HUDEP-2 (cell line): ENCODE results near the gene AMHR2.
"Not testable (repeated sequence)": the region's sequence is repeated elsewhere in the genome, so short reads cannot be mapped to it uniquely, and the experiment has no call there.

Experiments
- DNase-seq, 76 experiments: peaks; one replicate each; lab custom pipeline; 2025; ENCODE audit not compliant: unreplicated experiment in 76 of 76; lab: John Stamatoyannopoulos, UW

AMHR2 gene

DNA sequence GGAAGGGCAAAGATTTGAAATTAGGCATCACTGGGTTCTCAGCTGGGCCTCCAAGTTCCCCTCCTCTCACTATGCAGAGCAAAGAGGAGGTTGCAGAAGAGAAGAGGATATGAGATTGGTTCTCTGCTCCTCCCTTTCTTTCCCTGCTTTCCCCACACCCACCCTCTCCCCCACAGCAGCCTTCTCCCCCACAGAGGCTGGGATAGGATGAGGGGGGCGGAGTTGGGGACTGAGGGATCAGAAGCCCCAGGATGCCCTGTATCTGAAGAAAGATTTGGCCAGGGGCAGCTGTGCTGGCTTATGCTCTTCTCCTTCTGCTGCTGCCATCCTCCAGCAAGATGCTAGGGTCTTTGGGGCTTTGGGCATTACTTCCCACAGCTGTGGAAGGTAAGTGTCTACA, at the start of gene AMHR2:
TSS of gene AMHR2 (plus strand) at position 259 of the 400 bp plus-strand sequence. CDS start at position 339, 80 bp downstream.
- no peak for DNase-seq

GRCh38 chr12:53374277-53374676, 49.4 kb upstream of the AMHR2 start:
- DNase-seq = not testable (repeated sequence)

- DNase-seq = no peak
Observed at GRCh38 chr12:53376747-53377146, 46.9 kb upstream of the AMHR2 start.

DNA sequence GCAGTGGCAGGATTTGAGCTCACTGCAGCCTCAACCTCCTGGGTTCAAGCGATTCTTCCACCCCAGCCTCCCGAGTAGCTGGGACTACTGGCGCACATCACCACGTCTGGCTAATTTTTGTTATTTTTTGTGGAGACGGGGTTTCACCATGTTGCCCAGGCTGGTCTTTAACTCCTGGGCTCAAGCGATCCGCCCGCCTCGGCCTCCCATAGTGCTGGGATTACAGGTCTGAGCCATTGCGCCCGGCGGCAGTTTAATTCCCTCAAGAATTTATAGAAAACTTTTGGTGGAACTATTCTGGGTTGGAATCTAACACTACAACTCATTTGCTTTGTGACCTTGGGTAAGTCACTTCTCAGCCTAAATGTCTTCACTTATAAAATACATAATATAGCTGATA, 45.4 kb upstream of the AMHR2 start:
- no peak for DNase-seq

- peak in 2 of 76 experiments; percentile 24 to 45 for DNase-seq
Observed at GRCh38 chr12:53378724-53379388, 44.8 kb upstream of the AMHR2 start.

DNA sequence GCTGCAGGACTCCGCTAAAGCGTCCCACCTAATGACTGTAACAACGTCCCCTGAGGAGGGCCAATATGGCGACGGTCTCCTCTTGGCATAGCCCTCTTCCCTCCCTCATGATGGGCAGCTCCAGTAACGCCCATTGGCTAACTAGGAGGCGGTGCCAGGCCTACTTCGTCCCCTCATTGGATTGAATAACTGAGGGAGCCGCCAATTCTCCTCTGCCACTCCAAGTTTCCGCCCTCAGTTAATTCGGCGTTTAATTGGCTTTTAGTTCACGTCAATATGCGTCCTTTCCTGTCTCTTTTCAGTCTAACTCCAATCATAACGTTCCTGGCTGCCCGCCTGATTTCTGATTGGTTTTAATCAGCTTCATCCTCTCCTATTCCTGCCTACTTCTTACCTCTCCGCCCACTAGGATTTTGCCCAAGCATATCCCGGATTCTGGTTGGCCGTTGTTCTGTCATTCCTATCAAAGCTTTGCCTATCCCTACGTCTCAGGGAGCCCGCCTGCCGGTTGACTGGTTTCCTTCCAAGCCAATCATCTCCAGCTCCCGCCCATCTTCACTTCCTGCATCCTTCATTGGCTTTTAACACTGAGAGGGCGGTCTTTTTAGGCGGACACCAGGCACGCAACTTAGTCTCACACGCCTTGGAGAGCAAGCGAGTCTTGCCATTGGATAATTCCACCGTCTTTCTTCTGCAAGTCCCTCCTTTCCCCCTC, 44.1 kb upstream of the AMHR2 start:
- peak in 75 of 76 experiments; percentile 81 to 100 (median 100) for DNase-seq

DNA sequence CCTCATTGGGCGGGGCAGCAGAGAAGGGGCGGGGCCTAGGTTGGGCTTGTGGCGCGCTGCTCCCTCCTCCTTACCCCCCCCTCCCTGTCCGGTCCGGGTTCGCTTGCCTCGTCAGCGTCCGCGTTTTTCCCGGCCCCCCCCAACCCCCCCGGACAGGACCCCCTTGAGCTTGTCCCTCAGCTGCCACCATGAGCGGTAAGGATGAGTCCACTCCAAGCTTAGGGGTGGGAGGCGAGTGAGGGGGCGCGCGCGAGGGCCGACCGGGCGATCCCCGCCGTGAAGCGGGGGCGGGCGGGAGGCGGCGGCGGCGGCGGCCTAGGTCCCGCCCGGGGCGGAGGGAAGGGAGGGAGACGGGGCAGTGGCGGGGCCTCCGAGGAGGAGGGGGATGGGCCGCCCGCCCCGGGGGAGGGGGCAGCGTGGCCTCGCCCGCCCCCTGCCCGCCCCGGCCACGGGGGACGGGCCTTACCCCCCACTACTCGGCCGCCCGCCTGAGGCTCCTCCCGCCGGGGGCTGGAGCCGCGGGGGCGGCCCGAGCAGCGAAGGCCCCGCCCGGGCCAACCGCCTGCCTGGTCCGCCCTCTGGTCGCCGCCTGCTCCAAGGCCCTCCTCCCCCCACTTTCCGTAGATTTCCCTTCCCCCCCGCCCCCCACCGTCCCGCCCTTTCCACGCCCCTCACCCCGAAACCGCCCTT, 43.4 kb upstream of the AMHR2 start, which contains the start of gene SP1:
TSS of gene SP1 (plus strand) at position 73 of the 690 bp plus-strand sequence. CDS start at position 189, 116 bp downstream.
- peak in 73 of 76 experiments; percentile 39 to 91 (median 83) for DNase-seq

- DNase-seq = no peak
Observed at GRCh38 chr12:53380794-53381730, 42.6 kb upstream of the AMHR2 start.

- DNase-seq = peak in 63 of 76 experiments; percentile 8 to 73 (median 44)
Observed at GRCh38 chr12:53381731-53382630, 41.7 kb upstream of the AMHR2 start.

GRCh38 chr12:53383258-53383657, 40.4 kb upstream of the AMHR2 start:
- DNase-seq = no peak

GRCh38 chr12:53386381-53386780, 37.3 kb upstream of the AMHR2 start:
- DNase-seq = not testable (repeated sequence)

- no peak for DNase-seq
Observed at GRCh38 chr12:53388932-53389331, 34.7 kb upstream of the AMHR2 start.

DNA sequence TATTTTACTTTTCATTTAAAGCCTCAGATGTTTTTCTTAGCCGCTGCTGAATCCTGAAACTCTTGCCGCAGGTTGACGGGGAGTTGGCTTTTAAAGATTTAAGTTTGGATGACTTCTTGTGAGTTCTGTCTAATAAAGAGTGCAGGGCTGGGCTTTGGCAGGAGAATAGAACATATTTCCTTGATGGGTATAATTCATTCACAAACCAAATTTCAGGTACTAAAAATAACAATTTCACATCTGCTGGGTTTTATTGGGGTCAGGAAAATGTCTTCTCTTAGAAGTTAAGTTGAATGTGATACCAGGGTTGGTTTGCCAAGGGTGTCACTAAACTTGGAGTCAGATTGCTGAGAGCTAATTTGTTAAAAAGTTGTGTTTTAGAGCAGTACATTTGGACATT, 34.0 kb upstream of the AMHR2 start:
- DNase-seq = no peak

DNA sequence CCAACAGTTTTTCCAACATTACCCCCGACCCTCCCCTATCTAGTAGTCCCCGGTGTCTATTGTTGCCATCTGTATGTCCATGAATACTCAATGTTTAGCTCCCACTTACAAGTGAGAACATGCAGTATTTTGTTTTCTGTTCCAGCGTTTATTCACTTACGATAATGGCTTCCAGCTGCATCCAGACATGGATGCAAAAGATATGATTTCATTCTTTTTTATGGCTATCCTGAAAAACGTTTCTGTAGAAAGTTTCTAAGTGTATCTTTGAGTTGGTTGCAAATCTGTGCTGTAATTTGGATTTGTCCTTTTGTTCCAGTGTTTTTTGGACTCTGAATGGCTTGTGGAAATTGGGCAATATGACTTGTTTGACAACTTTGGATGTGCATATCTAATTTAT, 31.9 kb upstream of the AMHR2 start:
- DNase-seq = no peak

GRCh38 chr12:53399896-53400295, 23.8 kb upstream of the AMHR2 start:
- DNase-seq = no peak

GRCh38 chr12:53402351-53402750, 21.3 kb upstream of the AMHR2 start:
- DNase-seq = not testable (repeated sequence)

GRCh38 chr12:53402871-53403270, 20.8 kb upstream of the AMHR2 start:
- no peak for DNase-seq

DNA sequence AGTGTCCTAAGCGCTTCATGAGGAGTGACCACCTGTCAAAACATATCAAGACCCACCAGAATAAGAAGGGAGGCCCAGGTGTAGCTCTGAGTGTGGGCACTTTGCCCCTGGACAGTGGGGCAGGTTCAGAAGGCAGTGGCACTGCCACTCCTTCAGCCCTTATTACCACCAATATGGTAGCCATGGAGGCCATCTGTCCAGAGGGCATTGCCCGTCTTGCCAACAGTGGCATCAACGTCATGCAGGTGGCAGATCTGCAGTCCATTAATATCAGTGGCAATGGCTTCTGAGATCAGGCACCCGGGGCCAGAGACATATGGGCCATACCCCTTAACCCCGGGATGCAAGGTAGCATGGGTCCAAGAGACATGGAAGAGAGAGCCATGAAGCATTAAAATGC, 12.7 kb upstream of the AMHR2 start:
- no peak for DNase-seq

- no peak for DNase-seq
Observed at GRCh38 chr12:53413485-53414204, 10.0 kb upstream of the AMHR2 start.
